Measurements from ENCODE around the gene PARVB.

DNA sequence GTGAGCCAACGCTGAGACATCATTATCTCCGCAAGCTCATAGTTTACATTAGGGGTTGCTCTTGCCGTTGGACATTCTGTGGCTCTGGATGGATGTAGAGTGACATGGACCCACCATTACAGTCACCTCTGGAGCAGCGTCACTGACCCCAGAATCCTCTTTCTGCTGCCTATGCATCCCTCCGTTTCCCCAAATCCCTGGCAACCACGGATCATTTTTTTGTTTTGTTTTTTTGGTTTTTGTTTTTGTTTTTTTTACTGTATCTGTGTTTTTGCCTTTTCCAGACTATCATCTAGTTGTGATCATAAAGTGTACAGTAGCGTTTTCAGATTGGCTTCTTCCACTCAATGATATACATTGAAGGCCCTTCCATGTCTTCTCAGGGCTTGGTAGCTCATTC, 4.0 kb downstream of the PARVB start:
- TF ChIP-seq CTCF (IDR thresholded peaks at IDR 0.05) (no peak), POLR2A (IDR thresholded peaks at IDR 0.05) (no peak)
